ENCODE measurements around the gene KCTD17.

The KCTD17 gene

DNA sequence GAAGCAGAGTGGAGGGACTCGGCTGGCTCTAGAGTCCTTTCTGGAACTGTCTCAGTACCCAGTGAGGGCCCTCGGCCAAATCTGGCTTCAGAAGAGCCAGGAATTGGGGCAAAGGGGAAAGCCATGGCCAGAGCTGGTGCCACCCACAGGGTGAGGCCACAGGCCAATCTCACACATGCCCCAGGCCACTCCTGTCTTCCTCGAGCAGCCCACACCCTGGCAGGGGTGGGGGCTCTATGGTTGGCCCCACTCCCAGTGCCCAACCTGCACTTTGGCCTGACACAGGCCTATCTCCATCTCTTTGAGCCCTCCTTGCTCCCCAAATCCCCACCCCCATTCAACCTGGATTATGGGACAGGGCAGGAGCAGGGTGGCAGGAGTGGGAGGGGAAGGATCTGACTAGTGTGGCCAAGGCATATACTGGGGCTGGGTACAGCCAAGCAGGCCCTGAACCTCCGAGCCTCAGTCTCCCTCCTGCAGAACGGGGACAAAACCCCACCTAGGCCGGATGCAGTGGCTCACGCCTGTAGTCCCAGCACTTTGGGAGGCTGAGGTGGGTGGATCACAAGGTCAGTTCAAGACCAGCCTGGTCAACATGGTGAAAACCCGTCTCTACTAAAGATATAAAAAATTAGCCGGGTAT is 39.2 kb upstream of the KCTD17 start:
- Histone ChIP-seq H3K36me3 (ENCODE audit: control insufficient read depth in 1 of 2, insufficient read depth in 2 of 2, low read length in 2 of 2) (peaks cover 0 to 4% of the 10 kb centered on the region in 2 donors), H3K27ac (ENCODE audit: low read depth, low read length) (no peak overlapping the region), H3K4me1 (ENCODE audit: control insufficient read depth in 1 of 2, insufficient read depth in 2 of 2, low read length in 2 of 2) (peaks cover 47 to 60% of the 10 kb centered on the region in 2 donors), H3K9me3 (ENCODE audit: control insufficient read depth in 1 of 2, low read length in 2 of 2) (no peaks in the 10 kb centered on the region), H3K4me3 (ENCODE audit: low read depth in 1 of 2, low read length in 2 of 2) (no peak overlapping the region), H3K9ac (ENCODE audit: low read depth in 1 of 2, low read length in 2 of 2) (no peak overlapping the region), H3K27me3 (ENCODE audit: control insufficient read depth in 1 of 2, insufficient read depth in 2 of 2, low read length in 2 of 2) (no peaks in the 10 kb centered on the region)

DNA sequence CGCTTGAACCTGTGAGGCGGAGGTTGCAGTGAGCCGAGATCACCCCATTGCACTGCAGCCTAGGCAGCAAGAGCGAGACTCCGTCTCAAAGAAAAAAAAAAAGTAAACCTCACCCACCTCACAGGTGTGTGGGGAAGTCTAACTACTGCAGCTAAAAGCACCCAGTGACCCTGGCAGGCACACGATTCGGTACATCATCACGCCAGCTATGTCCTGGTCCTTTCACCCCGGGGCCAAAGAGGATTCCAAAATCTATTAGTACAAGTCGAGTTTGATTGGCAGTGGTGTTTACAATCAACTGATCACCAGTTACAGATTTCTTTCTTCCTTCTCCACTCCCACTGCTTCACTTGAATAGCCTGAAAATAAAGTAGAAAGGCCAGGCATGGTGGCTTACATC is 38.6 kb upstream of the KCTD17 start:
- Histone ChIP-seq H3K27ac (ENCODE audit: low read depth, low read length) (no peak overlapping the region), H3K9me3 (ENCODE audit: control insufficient read depth in 1 of 2, low read length in 2 of 2) (no peaks in the 10 kb centered on the region)

DNA sequence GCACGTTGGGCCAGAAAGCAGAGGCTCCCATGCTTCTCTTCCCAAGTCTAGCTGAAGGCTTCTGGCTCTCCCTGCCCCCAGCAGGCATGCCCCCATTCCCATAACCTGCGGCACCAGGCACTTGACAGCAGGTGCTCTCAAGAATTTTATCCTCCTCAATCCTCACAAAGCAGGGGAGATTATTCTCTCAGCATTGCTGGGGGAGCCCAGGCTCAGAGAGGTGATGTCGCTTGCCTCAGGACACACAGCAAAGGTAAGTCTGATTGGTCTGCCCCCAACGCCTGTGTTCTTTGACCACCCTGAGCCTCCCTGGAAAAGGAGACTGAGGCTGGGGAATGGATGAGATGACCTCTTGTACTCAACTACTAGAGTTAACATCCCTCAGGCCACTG is 37.1 kb upstream of the KCTD17 start:
- Histone ChIP-seq H3K9me3 (ENCODE audit: control insufficient read depth in 1 of 2, low read length in 2 of 2) (no peaks in the 10 kb centered on the region), H3K4me1 (ENCODE audit: control insufficient read depth in 1 of 2, insufficient read depth in 2 of 2, low read length in 2 of 2) (peaks cover 56 to 74% of the 10 kb centered on the region in 2 donors), H3K27me3 (ENCODE audit: control insufficient read depth in 1 of 2, insufficient read depth in 2 of 2, low read length in 2 of 2) (no peaks in the 10 kb centered on the region), H3K36me3 (ENCODE audit: control insufficient read depth in 1 of 2, insufficient read depth in 2 of 2, low read length in 2 of 2) (peaks cover 0 to 9% of the 10 kb centered on the region in 2 donors), H3K27ac (ENCODE audit: low read depth, low read length) (no peak overlapping the region), H3K9ac (ENCODE audit: low read depth in 1 of 2, low read length in 2 of 2) (peak overlapping the region; percentile 36 to 48), H3K4me3 (ENCODE audit: low read depth in 1 of 2, low read length in 2 of 2) (no peak overlapping the region)

More for the DNA sequence above, 38.6 kb upstream of the KCTD17 start:
- Histone ChIP-seq H3K9ac (ENCODE audit: low read depth in 1 of 2, low read length in 2 of 2) (no peak overlapping the region), H3K4me1 (ENCODE audit: control insufficient read depth in 1 of 2, insufficient read depth in 2 of 2, low read length in 2 of 2) (peaks cover 53 to 65% of the 10 kb centered on the region in 2 donors), H3K4me3 (ENCODE audit: low read depth in 1 of 2, low read length in 2 of 2) (no peak overlapping the region), H3K27me3 (ENCODE audit: control insufficient read depth in 1 of 2, insufficient read depth in 2 of 2, low read length in 2 of 2) (no peaks in the 10 kb centered on the region), H3K36me3 (ENCODE audit: control insufficient read depth in 1 of 2, insufficient read depth in 2 of 2, low read length in 2 of 2) (peaks cover 0 to 9% of the 10 kb centered on the region in 2 donors)

DNA sequence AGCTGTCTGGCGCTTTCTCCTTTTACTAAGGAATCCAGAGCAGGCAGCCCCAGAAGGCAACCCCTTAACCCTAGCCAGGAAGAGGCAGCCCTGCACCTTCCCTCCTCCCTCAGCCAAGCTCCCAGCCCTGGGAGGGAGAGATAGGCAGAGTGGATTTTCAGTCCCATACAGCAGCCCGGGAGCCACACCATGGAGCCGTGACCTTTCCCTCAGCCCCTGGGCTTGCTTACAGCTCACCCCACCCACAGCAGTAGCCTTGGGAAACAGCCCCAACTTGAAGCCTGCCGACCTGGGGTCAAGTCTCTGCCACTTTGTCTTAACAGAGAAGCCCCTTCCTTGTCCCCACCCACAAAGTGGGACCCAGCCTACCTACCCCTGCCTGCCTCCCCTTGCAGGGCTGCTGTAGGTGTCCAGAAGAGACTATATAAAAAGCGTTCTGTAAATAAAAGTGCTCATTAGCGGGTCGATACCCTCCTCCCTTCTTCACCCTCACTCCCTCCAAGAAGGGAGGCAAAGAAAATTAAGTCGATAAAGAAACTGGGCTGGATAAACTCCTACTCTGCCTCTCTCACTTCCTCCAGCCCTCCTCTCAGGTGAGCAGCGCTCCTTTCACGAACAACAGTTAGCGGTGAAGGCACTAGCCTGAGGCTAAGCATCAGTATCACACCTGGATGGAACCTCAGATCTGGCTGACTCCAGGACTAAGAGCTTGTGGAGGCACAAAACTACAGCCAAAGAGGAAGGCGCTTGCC is 36.5 kb upstream of the KCTD17 start:
- no peaks in the 10 kb centered on the region for H3K9me3 ChIP-seq (ENCODE audit: control insufficient read depth in 1 of 2, low read length in 2 of 2)
- H3K27ac ChIP-seq (ENCODE audit: low read depth, low read length), result no peak overlapping the region
- H3K4me3 ChIP-seq (ENCODE audit: low read depth in 1 of 2, low read length in 2 of 2), result peak overlapping the region in 1 of 2 donors; percentile 32
- H3K27me3 ChIP-seq (ENCODE audit: control insufficient read depth in 1 of 2, insufficient read depth in 2 of 2, low read length in 2 of 2), result no peaks in the 10 kb centered on the region
- peak overlapping the region; percentile 36 to 48 for H3K9ac ChIP-seq (ENCODE audit: low read depth in 1 of 2, low read length in 2 of 2)
- peaks cover 56 to 74% of the 10 kb centered on the region in 2 donors for H3K4me1 ChIP-seq (ENCODE audit: control insufficient read depth in 1 of 2, insufficient read depth in 2 of 2, low read length in 2 of 2)
- H3K36me3 ChIP-seq (ENCODE audit: control insufficient read depth in 1 of 2, insufficient read depth in 2 of 2, low read length in 2 of 2), result peaks cover 0 to 9% of the 10 kb centered on the region in 2 donors

- no peaks in the 10 kb centered on the region for H3K9me3 ChIP-seq (ENCODE audit: control insufficient read depth in 1 of 2, low read length in 2 of 2)
- peak overlapping the region; percentile 36 to 48 for H3K9ac ChIP-seq (ENCODE audit: low read depth in 1 of 2, low read length in 2 of 2)
- H3K4me1 ChIP-seq (ENCODE audit: control insufficient read depth in 1 of 2, insufficient read depth in 2 of 2, low read length in 2 of 2), result peaks cover 54 to 79% of the 10 kb centered on the region in 2 donors
- no peaks in the 10 kb centered on the region for H3K27me3 ChIP-seq (ENCODE audit: control insufficient read depth in 1 of 2, insufficient read depth in 2 of 2, low read length in 2 of 2)
- H3K36me3 ChIP-seq (ENCODE audit: control insufficient read depth in 1 of 2, insufficient read depth in 2 of 2, low read length in 2 of 2), result peaks cover 0 to 8% of the 10 kb centered on the region in 2 donors
- H3K4me3 ChIP-seq (ENCODE audit: low read depth in 1 of 2, low read length in 2 of 2), result peak overlapping the region in 1 of 2 donors; percentile 32
- no peak overlapping the region for H3K27ac ChIP-seq (ENCODE audit: low read depth, low read length)
Observed at GRCh38 chr22:37015587-37015878, 36.0 kb upstream of the KCTD17 start.

DNA sequence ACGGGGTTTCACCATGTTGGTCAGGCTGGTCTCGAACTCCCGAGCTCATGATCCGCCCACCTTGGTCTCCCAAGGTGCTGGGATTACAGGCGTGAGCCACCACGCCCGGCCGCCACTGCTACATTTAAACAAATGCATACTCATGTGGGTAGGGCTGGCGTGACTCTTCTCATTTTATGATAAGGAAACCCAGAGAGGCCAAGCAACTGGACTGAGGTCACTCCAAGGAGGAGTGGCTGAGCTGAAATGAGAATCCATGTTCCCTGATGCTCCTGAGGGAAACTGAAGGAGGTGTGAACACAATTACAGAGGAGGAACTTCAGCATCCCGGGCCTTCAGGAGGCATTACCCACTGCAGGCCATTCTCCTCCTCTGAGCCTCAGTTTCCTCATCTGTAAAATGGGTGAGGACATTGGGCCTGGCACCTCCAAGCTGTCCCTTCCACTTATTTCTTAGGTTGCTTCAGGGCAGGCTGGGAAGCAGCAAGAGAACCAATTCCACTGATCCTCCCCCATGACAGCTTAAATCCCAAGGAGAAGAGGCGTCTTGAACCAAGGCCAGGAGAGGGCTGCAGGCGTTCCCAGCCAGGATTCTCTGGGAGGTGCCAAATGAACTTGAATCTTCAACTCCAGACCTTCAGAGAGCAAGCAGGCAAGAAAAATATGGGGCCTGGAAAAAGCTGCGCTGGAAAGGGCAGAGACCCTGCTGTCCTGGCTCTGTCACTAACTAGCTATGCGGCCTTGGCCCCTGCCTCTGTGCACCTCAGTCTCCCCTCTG is 35.2 kb upstream of the KCTD17 start:
- Histone ChIP-seq H3K36me3 (ENCODE audit: control insufficient read depth in 1 of 2, insufficient read depth in 2 of 2, low read length in 2 of 2) (peaks cover 0 to 6% of the 10 kb centered on the region in 2 donors), H3K9me3 (ENCODE audit: control insufficient read depth in 1 of 2, low read length in 2 of 2) (no peaks in the 10 kb centered on the region), H3K4me1 (ENCODE audit: control insufficient read depth in 1 of 2, insufficient read depth in 2 of 2, low read length in 2 of 2) (peaks cover 52 to 75% of the 10 kb centered on the region in 2 donors), H3K4me3 (ENCODE audit: low read depth in 1 of 2, low read length in 2 of 2) (peak overlapping the region; percentile 85 to 91), H3K27ac (ENCODE audit: low read depth, low read length) (no peak overlapping the region), H3K27me3 (ENCODE audit: control insufficient read depth in 1 of 2, insufficient read depth in 2 of 2, low read length in 2 of 2) (no peaks in the 10 kb centered on the region), H3K9ac (ENCODE audit: low read depth in 1 of 2, low read length in 2 of 2) (peak overlapping the region; percentile 87 to 88)

- peak overlapping the region; percentile 58 for H3K27ac ChIP-seq (ENCODE audit: low read depth, low read length)
- H3K4me1 ChIP-seq (ENCODE audit: control insufficient read depth in 1 of 2, insufficient read depth in 2 of 2, low read length in 2 of 2), result peaks cover 52 to 75% of the 10 kb centered on the region in 2 donors
- H3K4me3 ChIP-seq (ENCODE audit: low read depth in 1 of 2, low read length in 2 of 2), result peak overlapping the region; percentile 85 to 91
- no peaks in the 10 kb centered on the region for H3K9me3 ChIP-seq (ENCODE audit: control insufficient read depth in 1 of 2, low read length in 2 of 2)
- peak overlapping the region; percentile 87 to 88 for H3K9ac ChIP-seq (ENCODE audit: low read depth in 1 of 2, low read length in 2 of 2)
- peaks cover 0 to 6% of the 10 kb centered on the region in 2 donors for H3K36me3 ChIP-seq (ENCODE audit: control insufficient read depth in 1 of 2, insufficient read depth in 2 of 2, low read length in 2 of 2)
- no peaks in the 10 kb centered on the region for H3K27me3 ChIP-seq (ENCODE audit: control insufficient read depth in 1 of 2, insufficient read depth in 2 of 2, low read length in 2 of 2)
Observed at GRCh38 chr22:37017356-37017755, 34.2 kb upstream of the KCTD17 start.

- Histone ChIP-seq H3K27ac (ENCODE audit: low read depth, low read length) (peak overlapping the region; percentile 90), H3K4me3 (ENCODE audit: low read depth in 1 of 2, low read length in 2 of 2) (peak overlapping the region; percentile 85 to 91), H3K9ac (ENCODE audit: low read depth in 1 of 2, low read length in 2 of 2) (peak overlapping the region; percentile 87 to 88), H3K36me3 (ENCODE audit: control insufficient read depth in 1 of 2, insufficient read depth in 2 of 2, low read length in 2 of 2) (peaks cover 0 to 6% of the 10 kb centered on the region in 2 donors), H3K4me1 (ENCODE audit: control insufficient read depth in 1 of 2, insufficient read depth in 2 of 2, low read length in 2 of 2) (peaks cover 54 to 75% of the 10 kb centered on the region in 2 donors), H3K27me3 (ENCODE audit: control insufficient read depth in 1 of 2, insufficient read depth in 2 of 2, low read length in 2 of 2) (no peaks in the 10 kb centered on the region), H3K9me3 (ENCODE audit: control insufficient read depth in 1 of 2, low read length in 2 of 2) (no peaks in the 10 kb centered on the region)
Observed at GRCh38 chr22:37018086-37018814, 33.3 kb upstream of the KCTD17 start.

DNA sequence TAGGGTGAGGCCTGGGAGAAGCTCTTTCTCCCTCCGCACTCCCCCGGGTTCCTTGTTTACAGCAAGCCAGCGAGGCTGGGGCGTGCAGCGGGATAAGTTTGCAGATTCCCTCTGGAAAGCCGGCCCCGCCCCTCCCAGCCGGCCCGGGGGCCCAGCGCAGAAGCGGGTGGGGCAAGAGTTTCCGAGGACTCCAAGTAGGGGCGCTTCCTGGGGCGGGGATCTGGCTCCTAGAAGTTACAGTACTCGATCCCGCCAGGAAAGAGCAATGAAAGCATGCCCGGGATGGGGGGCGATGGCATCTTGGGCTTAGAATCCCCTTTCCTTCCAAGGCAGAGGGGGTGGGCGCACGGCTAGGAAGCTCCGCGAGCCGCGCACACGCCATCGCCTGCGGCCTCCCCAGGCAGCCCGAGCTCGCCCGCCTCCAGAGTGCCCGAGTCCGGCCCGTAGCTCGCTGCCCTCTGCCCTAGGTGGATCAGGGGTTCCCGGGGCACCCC is 32.7 kb upstream of the KCTD17 start:
- H3K9ac ChIP-seq (ENCODE audit: low read depth in 1 of 2, low read length in 2 of 2), result peak overlapping the region; percentile 87 to 88
- H3K4me1 ChIP-seq (ENCODE audit: control insufficient read depth in 1 of 2, insufficient read depth in 2 of 2, low read length in 2 of 2), result peaks cover 57 to 75% of the 10 kb centered on the region in 2 donors

More for the DNA sequence above, 32.7 kb upstream of the KCTD17 start:
- Histone ChIP-seq H3K27ac (ENCODE audit: low read depth, low read length) (peak overlapping the region; percentile 90), H3K4me3 (ENCODE audit: low read depth in 1 of 2, low read length in 2 of 2) (peak overlapping the region; percentile 85 to 91), H3K27me3 (ENCODE audit: control insufficient read depth in 1 of 2, insufficient read depth in 2 of 2, low read length in 2 of 2) (no peaks in the 10 kb centered on the region), H3K9me3 (ENCODE audit: control insufficient read depth in 1 of 2, low read length in 2 of 2) (no peaks in the 10 kb centered on the region), H3K36me3 (ENCODE audit: control insufficient read depth in 1 of 2, insufficient read depth in 2 of 2, low read length in 2 of 2) (peaks cover 0 to 6% of the 10 kb centered on the region in 2 donors)
